OCI-LY1 (cell line): ENCODE data around the gene EBF4.

Experiments used
- EZH2 ChIP-seq: fragments of 200-600 bp; sonication (generic), shearing (Covaris generic); IDR thresholded peaks from 2 replicates; pipeline ENCODE4 v1.8.0; 2017; ENCODE audit warnings: borderline replicate concordance, mixed run types, mild to moderate bottlenecking, antibody characterized with exemption, low read length, moderate library complexity, mixed read lengths
- TF ChIP-seq, protein P1 (sequence below): fragments of 200-600 bp; sonication (generic), shearing (Covaris generic); IDR thresholded peaks from 2 replicates; pipeline ENCODE4 v1.5.1; 2017; ENCODE audit warnings: mild to moderate bottlenecking, antibody characterized with exemption, low read length, moderate library complexity, mixed read lengths

- TF ChIP-seq, protein P1, sequence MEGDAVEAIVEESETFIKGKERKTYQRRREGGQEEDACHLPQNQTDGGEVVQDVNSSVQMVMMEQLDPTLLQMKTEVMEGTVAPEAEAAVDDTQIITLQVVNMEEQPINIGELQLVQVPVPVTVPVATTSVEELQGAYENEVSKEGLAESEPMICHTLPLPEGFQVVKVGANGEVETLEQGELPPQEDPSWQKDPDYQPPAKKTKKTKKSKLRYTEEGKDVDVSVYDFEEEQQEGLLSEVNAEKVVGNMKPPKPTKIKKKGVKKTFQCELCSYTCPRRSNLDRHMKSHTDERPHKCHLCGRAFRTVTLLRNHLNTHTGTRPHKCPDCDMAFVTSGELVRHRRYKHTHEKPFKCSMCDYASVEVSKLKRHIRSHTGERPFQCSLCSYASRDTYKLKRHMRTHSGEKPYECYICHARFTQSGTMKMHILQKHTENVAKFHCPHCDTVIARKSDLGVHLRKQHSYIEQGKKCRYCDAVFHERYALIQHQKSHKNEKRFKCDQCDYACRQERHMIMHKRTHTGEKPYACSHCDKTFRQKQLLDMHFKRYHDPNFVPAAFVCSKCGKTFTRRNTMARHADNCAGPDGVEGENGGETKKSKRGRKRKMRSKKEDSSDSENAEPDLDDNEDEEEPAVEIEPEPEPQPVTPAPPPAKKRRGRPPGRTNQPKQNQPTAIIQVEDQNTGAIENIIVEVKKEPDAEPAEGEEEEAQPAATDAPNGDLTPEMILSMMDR = no peak
- no peak for TF ChIP-seq EZH2
Observed at GRCh38 chr20:2799688-2800520, 107.3 kb downstream of the EBF4 start.
